SK-N-SH (cell line): ENCODE measurements around the gene MYLIP. TPM values are rescaled to one million over a fixed set of nuclear protein-coding genes. Genes with fewer than 3 reads are reported as not detected.

Source experiments
- CTCF ChIA-PET: fragments of 300-600, 350-600 bp; formaldehyde crosslinking; extraction: SDS; loops from one replicate; lab custom pipeline; 2021; lab: Yijun Ruan, JAX
- POLR2A ChIA-PET: fragments of 350-600 bp; sonication (Branson Sonifier 250); formaldehyde crosslinking; extraction: SDS; loops from one replicate; lab custom pipeline; 2020; ENCODE audit warnings: antibody characterized with exemption, inconsistent platforms; lab: Yijun Ruan, JAX
- DNase-seq: peaks from one replicate; pipeline ENCODE4 v3.0.0; 2012
- H2AFZ ChIP-seq: fragments of 200-600 bp; sonication (generic); 2 replicates; pipeline ENCODE4 v1.8.1; 2016; ENCODE audit warnings: antibody characterized with exemption, mild to moderate bottlenecking, low read depth
- H3F3A ChIP-seq: fragments of 200-600 bp; sonication (generic); replicated peaks from 2 replicates; pipeline ENCODE3; 2016; ENCODE audit warnings: antibody characterized with exemption, mild to moderate bottlenecking; ENCODE audit not compliant: insufficient read depth
- H3K27ac ChIP-seq, 2 experiments: fragments of 200-500 bp in 1 of 2; fragments of 200-600 bp in 1 of 2; sonication (Bioruptor generic) in 1 of 2; sonication (generic), shearing (Covaris generic) in 1 of 2; 2 replicates each; pipeline versions ENCODE4 v1.5.1 to v1.6.1; 2014 to 2016; ENCODE audit warnings: low read depth in 2 of 2, inconsistent platforms in 1 of 2, low read length in 1 of 2, mild to moderate bottlenecking in 1 of 2, mixed read lengths in 1 of 2
- H3K27me3 ChIP-seq: fragments of 200-600 bp; sonication (generic), shearing (Covaris generic); 2 replicates; pipeline ENCODE4 v1.6.1; 2016; ENCODE audit warnings: mixed run types; ENCODE audit not compliant: insufficient read depth
- H3K36me3 ChIP-seq, 2 experiments: fragments of 200-500 bp in 1 of 2; fragments of 200-600 bp in 1 of 2; sonication (Bioruptor generic) in 1 of 2; sonication (generic) in 1 of 2; replicated peaks in 1 of 2; 2 replicates each; pipeline versions ENCODE3 to v1.5.1; 2014 to 2016; ENCODE audit warnings: low read length in 1 of 2, mild to moderate bottlenecking in 1 of 2; ENCODE audit not compliant: insufficient read depth in 2 of 2, control insufficient read depth in 1 of 2
- H3K4me1 ChIP-seq, 2 experiments: fragments of 200-500 bp in 1 of 2; fragments of 200-600 bp in 1 of 2; sonication (Bioruptor generic) in 1 of 2; sonication (generic), shearing (Covaris generic) in 1 of 2; 2 replicates each; pipeline versions ENCODE4 v1.5.1 to v1.6.1; 2014 to 2016; ENCODE audit warnings: low read depth in 1 of 2, low read length in 1 of 2, mixed run types in 1 of 2; ENCODE audit not compliant: insufficient read depth in 2 of 2, control insufficient read depth in 1 of 2
- H3K4me2 ChIP-seq: fragments of 200-600 bp; sonication (generic), shearing (Covaris generic); 2 replicates; pipeline ENCODE4 v1.6.1; 2017; ENCODE audit warnings: mixed run types
- H3K4me3 ChIP-seq, 2 experiments: fragments of 200-500 bp in 1 of 2; fragments of 200-600 bp in 1 of 2; sonication (Bioruptor generic) in 1 of 2; sonication (generic), shearing (Covaris generic) in 1 of 2; 2 replicates each; pipeline versions ENCODE4 v1.5.1 to v1.8.1; 2014 to 2016; ENCODE audit warnings: low read depth in 2 of 2, inconsistent platforms in 1 of 2, low read length in 1 of 2, mild to moderate bottlenecking in 1 of 2, mixed read lengths in 1 of 2, moderate library complexity in 1 of 2
- H3K79me2 ChIP-seq: fragments of 200-600 bp; sonication (generic); 2 replicates; pipeline ENCODE4 v1.8.1; 2017; ENCODE audit warnings: mild to moderate bottlenecking; ENCODE audit not compliant: insufficient read depth
- H3K9ac ChIP-seq: fragments of 200-600 bp; sonication (generic); 2 replicates; pipeline ENCODE4 v1.6.1; 2017; ENCODE audit warnings: mixed run types
- H3K9me2 ChIP-seq: fragments of 200-600 bp; sonication (generic); 2 replicates; pipeline ENCODE4 v1.6.1; 2017; ENCODE audit warnings: mixed run types
- H3K9me3 ChIP-seq: fragments of 200-600 bp; sonication (generic); 2 replicates; pipeline ENCODE4 v1.6.1; 2017; ENCODE audit warnings: mixed run types, mild to moderate bottlenecking, moderate library complexity
- H4K20me1 ChIP-seq: fragments of 200-600 bp; sonication (generic); 2 replicates; pipeline ENCODE4 v1.6.1; 2017; ENCODE audit warnings: mild to moderate bottlenecking, mixed run types; ENCODE audit not compliant: insufficient read depth
- CHD2 ChIP-seq: fragments of 150-350 bp; IDR thresholded peaks from 2 replicates; pipeline ENCODE4 v1.6.1; 2018; ENCODE audit warnings: low read length; ENCODE audit not compliant: partially characterized antibody
- EP300 ChIP-seq, 2 experiments: IDR thresholded peaks; 2 replicates each; pipeline versions ENCODE4 v1.4.0 to v1.6.1; 2012; ENCODE audit warnings: borderline replicate concordance in 1 of 2, low read depth in 1 of 2, low read length in 1 of 2
- FOSL2 ChIP-seq: IDR thresholded peaks from 2 replicates; pipeline ENCODE4 v1.4.0; 2012; ENCODE audit warnings: low read depth, mild to moderate bottlenecking, moderate library complexity, borderline replicate concordance
- FOXM1 ChIP-seq: IDR thresholded peaks from 2 replicates; pipeline ENCODE4 v1.4.0; 2012; ENCODE audit warnings: low read depth, mild to moderate bottlenecking
- JUND ChIP-seq: IDR thresholded peaks from 2 replicates; pipeline ENCODE4 v1.4.0; 2012
- NFIC ChIP-seq: IDR thresholded peaks from 2 replicates; pipeline ENCODE4 v1.4.0; 2012; ENCODE audit warnings: borderline replicate concordance
- PBX3 ChIP-seq: IDR thresholded peaks from 2 replicates; pipeline ENCODE4; 2012
- POLR2AphosphoS5 ChIP-seq: IDR thresholded peaks from 2 replicates; pipeline ENCODE4 v1.6.1; 2012; ENCODE audit warnings: low read depth, low read length
- RAD21 ChIP-seq: IDR thresholded peaks from 2 replicates; pipeline ENCODE4 v1.6.1; 2012; ENCODE audit warnings: mild to moderate bottlenecking, low read length
- RCOR1 ChIP-seq: fragments of 150-350 bp; IDR thresholded peaks from 2 replicates; pipeline ENCODE4 v1.6.1; 2017; ENCODE audit warnings: antibody characterized with exemption, low read length
- REST ChIP-seq: IDR thresholded peaks from 2 replicates; pipeline ENCODE4 v1.6.1; 2012; ENCODE audit warnings: mild to moderate bottlenecking, low read depth, low read length, moderate library complexity
- RFX5 ChIP-seq: IDR thresholded peaks from 2 replicates; pipeline ENCODE4 v1.6.1; 2012; ENCODE audit warnings: mild to moderate bottlenecking, improper control_type of control experiment, low read length
- RXRA ChIP-seq: IDR thresholded peaks from 2 replicates; pipeline ENCODE4 v1.4.0; 2012; ENCODE audit warnings: low read depth, mild to moderate bottlenecking, borderline replicate concordance
- SIN3A ChIP-seq: IDR thresholded peaks from 2 replicates; pipeline ENCODE4 v1.6.1; 2012; ENCODE audit warnings: low read depth, mild to moderate bottlenecking, low read length, moderate library complexity, borderline replicate concordance
- SMC3 ChIP-seq: IDR thresholded peaks from 2 replicates; pipeline ENCODE4 v1.6.1; 2012; ENCODE audit warnings: low read depth, low read length, improper control_type of control experiment
- ZBTB33 ChIP-seq: IDR thresholded peaks from 2 replicates; pipeline ENCODE4 v1.4.0; 2012; ENCODE audit warnings: low read depth, borderline replicate concordance
- WGBS: methylation state at CpG from one replicate; pipeline ENCODE4 v1.1.6; 2017; ENCODE audit warnings: low lambda C conversion rate; 5-methylcytosine and 5-hydroxymethylcytosine counted together
- polyA plus RNA-seq, 3 experiments: library from polyadenylated mRNA; depleted of rRNA; stranded (reverse); fragments of >200 nt; gene quantifications; 2 replicates each; pipeline ENCODE4 v1.2.3, GENCODE V29; 2012

MYLIP gene
- polyA plus RNA-seq, 1 of the 3 experiments (the other 2 are of a cell fraction), result 3.1 TPM

GRCh38 chr6:16126056-16126455, 2.8 kb upstream of the MYLIP start:
- ChIA-PET CTCF (interaction anchor here (0.9 to 3.3 kb wide), 4 partner anchors 18 to 434 kb away, joined by 3 to 27 read pairs (median 4); no protein-coding TSS in a partner anchor), POLR2A (interaction anchor here (0.7 kb wide), 1 partner anchor 47 kb away, joined by 3 read pairs; no protein-coding TSS in a partner anchor)
- no peaks in the 10 kb centered on the region for H3K9me3 ChIP-seq
- no peak for DNase-seq
- no peaks in the 10 kb centered on the region for H3K36me3 ChIP-seq
- no peak overlapping the region for H2AFZ ChIP-seq
- H3K9ac ChIP-seq, result no peak overlapping the region
- no peak overlapping the region for H3K4me2 ChIP-seq
- no peaks in the 10 kb centered on the region for H3K79me2 ChIP-seq
- peaks cover 15% of the 10 kb centered on the region for H3K27me3 ChIP-seq
- no peaks in the 10 kb centered on the region for H3K9me2 ChIP-seq
- H4K20me1 ChIP-seq, result no peaks in the 10 kb centered on the region
- TF ChIP-seq RFX5 (no peak), NFIC (no peak), FOSL2 (no peak), REST (no peak), FOXM1 (no peak), RAD21 (no peak), RXRA (no peak), JUND (no peak), EP300 (IDR thresholded peaks at IDR 0.05; ENCODE audit: borderline replicate concordance in 1 of 2, low read depth in 1 of 2, low read length in 1 of 2) (no peak), ZBTB33 (no peak), SIN3A (no peak), PBX3 (no peak), CHD2 (no peak), RCOR1 (no peak), POLR2AphosphoS5 (no peak), SMC3 (no peak)
- peaks cover under 1 to 10% of the 10 kb centered on the region in 2 experiments; a peak in 2 of 4 replicates for H3K4me1 ChIP-seq
- H3F3A ChIP-seq, result peaks cover 13% of the 10 kb centered on the region
- WGBS, result 68% methylated on average over 3 of the region's 3 CpGs
- H3K27ac ChIP-seq, result no peak overlapping the region
- H3K4me3 ChIP-seq, result no peak overlapping the region
